Measurements from ENCODE around the gene SOX18. TPM values are rescaled to one million over a fixed set of nuclear protein-coding genes. Genes with fewer than 3 reads are reported as not detected.
A peak's percentile ranks its signal among the peaks of the same experiment; 100 is the strongest.

The SOX18 gene
- total and polyA plus RNA-seq, 2 of the 13 experiments (the other 11 are each of a cell fraction or from before 2014, with no cell fraction given): 1.6 to 1.9 TPM

- no peak within 1 kb of the TSS for H3K9ac ChIP-seq (ENCODE audit: insufficient read depth, low read depth, low read length)
- in situ Hi-C loops (cut with HindIII; ENCODE audit: extremely low pct_ligation_motif_present, low pct_unique_long_range_greater_than_20kb) (loop anchor here (5.0 kb wide), 1 partner anchor 33 kb away; no protein-coding TSS in a partner anchor), intact Hi-C loops (cut with micrococcal nuclease; ENCODE audit: unreplicated experiment) (loop anchor here (1.0 kb wide), 1 partner anchor 36 kb away; no protein-coding TSS in a partner anchor)
- peak within 1 kb of the TSS; percentile 87 for H3K4me2 ChIP-seq (ENCODE audit: low read depth, low read length)
- 12% methylated on average over 41 of the region's 86 CpGs for WGBS (ENCODE audit: low lambda C conversion rate)
- H3K36me3 ChIP-seq (replicated peaks in 1 of 2; ENCODE audit: control insufficient read depth in 1 of 2, insufficient read depth in 2 of 2, low read length in 2 of 2): no peaks in the 10 kb centered on the region
- ChIA-PET POLR2A (interaction anchor here (0.7 to 2.2 kb wide), 9 partner anchors 8 to 128 kb away, joined by 3 to 8 read pairs (median 3); partner anchors contain the start of genes PRPF6, TCEA2 and UCKL1), CTCF (ENCODE audit: low intra/inter-chr PET ratio, low total read pairs) (interaction anchor here (2.3 kb wide), 1 partner anchor 36 kb away, joined by 14 read pairs; no protein-coding TSS in a partner anchor)
- no peak within 1 kb of the TSS for H2AFZ ChIP-seq (ENCODE audit: low read length)
- no peak for DNase-seq (ENCODE audit: low spot score)
- ATAC-seq: peak; percentile 1
- H3K79me2 ChIP-seq (ENCODE audit: insufficient read depth, low read length): no peaks in the 10 kb centered on the region
- BruUV-seq (replicated peaks): no TSS peak
- peaks cover 16 to 52% of the 10 kb centered on the region in 2 experiments for H3K27me3 ChIP-seq (ENCODE audit: control insufficient read depth in 1 of 2, insufficient read depth in 2 of 2, low read length in 2 of 2)
- H3K4me1 ChIP-seq (ENCODE audit: insufficient read depth, low read length): peaks cover 50% of the 10 kb centered on the region
- peak within 1 kb of the TSS; percentile 48 to 77 (median 58); a peak in 5 of 6 replicates for H3K4me3 ChIP-seq (replicated peaks in 1 of 3; ENCODE audit: insufficient read depth in 1 of 3, low read depth in 2 of 3, low read length in 3 of 3)
- no peak for FAIRE-seq
- no peak within 1 kb of the TSS for H3K27ac ChIP-seq (ENCODE audit: extremely low read length, insufficient read depth, low read length)
- peaks cover 9% of the 10 kb centered on the region; the same call in 1 of the 2 replicates for H4K20me1 ChIP-seq (ENCODE audit: insufficient read depth, low read length)
- H3K9me3 ChIP-seq (ENCODE audit: low read length): no peaks in the 10 kb centered on the region
- TF ChIP-seq NCOR1 (IDR thresholded peaks at IDR 0.05; ENCODE audit: borderline replicate concordance, low read length): no peak
- no peak for TF ChIP-seq ELK4 (CRISPR knock-in tag; IDR thresholded peaks at IDR 0.05; ENCODE audit: borderline replicate concordance)
- peak; percentile 28 for TF ChIP-seq HNRNPLL (IDR thresholded peaks at IDR 0.05; ENCODE audit: low read depth, low read length, poor library complexity, severe bottlenecking)
- 0 out of 2 replicates have a peak, but pooled peaks have one; percentile 48 for TF ChIP-seq ZSCAN22 (CRISPR knock-in tag; IDR thresholded peaks at IDR 0.05)
- TF ChIP-seq IRF1 (CRISPR knock-in tag; IDR thresholded peaks at IDR 0.05; ENCODE audit: low read depth): peak; percentile 70; the same call in 1 of the 2 replicates
- TF ChIP-seq MXD4 (CRISPR knock-in tag; IDR thresholded peaks at IDR 0.05): 0 out of 2 replicates have a peak, but pooled peaks have one; percentile 9
- TF ChIP-seq SP4 (CRISPR knock-in tag; IDR thresholded peaks at IDR 0.05): peak; percentile 19; the same call in 1 of the 2 replicates
- TF ChIP-seq ZNF691 (CRISPR knock-in tag; IDR thresholded peaks at IDR 0.05; ENCODE audit: borderline replicate concordance, low read depth): peak; percentile 68
- TF ChIP-seq ZNF83 (CRISPR knock-in tag; IDR thresholded peaks at IDR 0.05; ENCODE audit: borderline replicate concordance): no peak
- TF ChIP-seq, protein P1, sequence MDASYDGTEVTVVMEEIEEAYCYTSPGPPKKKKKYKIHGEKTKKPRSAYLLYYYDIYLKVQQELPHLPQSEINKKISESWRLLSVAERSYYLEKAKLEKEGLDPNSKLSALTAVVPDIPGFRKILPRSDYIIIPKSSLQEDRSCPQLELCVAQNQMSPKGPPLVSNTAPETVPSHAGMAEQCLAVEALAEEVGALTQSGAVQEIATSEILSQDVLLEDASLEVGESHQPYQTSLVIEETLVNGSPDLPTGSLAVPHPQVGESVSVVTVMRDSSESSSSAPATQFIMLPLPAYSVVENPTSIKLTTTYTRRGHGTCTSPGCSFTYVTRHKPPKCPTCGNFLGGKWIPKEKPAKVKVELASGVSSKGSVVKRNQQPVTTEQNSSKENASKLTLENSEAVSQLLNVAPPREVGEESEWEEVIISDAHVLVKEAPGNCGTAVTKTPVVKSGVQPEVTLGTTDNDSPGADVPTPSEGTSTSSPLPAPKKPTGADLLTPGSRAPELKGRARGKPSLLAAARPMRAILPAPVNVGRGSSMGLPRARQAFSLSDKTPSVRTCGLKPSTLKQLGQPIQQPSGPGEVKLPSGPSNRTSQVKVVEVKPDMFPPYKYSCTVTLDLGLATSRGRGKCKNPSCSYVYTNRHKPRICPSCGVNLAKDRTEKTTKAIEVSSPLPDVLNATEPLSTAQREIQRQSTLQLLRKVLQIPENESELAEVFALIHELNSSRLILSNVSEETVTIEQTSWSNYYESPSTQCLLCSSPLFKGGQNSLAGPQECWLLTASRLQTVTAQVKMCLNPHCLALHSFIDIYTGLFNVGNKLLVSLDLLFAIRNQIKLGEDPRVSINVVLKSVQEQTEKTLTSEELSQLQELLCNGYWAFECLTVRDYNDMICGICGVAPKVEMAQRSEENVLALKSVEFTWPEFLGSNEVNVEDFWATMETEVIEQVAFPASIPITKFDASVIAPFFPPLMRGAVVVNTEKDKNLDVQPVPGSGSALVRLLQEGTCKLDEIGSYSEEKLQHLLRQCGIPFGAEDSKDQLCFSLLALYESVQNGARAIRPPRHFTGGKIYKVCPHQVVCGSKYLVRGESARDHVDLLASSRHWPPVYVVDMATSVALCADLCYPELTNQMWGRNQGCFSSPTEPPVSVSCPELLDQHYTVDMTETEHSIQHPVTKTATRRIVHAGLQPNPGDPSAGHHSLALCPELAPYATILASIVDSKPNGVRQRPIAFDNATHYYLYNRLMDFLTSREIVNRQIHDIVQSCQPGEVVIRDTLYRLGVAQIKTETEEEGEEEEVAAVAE (CRISPR knock-in tag; IDR thresholded peaks at IDR 0.05; ENCODE audit: borderline replicate concordance): no peak
- no peak for TF ChIP-seq KDM1A (CRISPR knock-in tag; IDR thresholded peaks at IDR 0.05)
- peak; percentile 87 for TF ChIP-seq MTA1 (CRISPR knock-in tag; IDR thresholded peaks at IDR 0.05; ENCODE audit: borderline replicate concordance)
These were observed 34.6 kb upstream of the SOX18 start, which contains the start of gene LKAAEAR1 for GRCh38 chr20:64083804-64084684. Gene LKAAEAR1 (minus strand): TSS chr20:64084398. CDS start chr20:64084219, 179 bp downstream.

All from HepG2 (cell line).